ENCODE results near the gene RAB25.

The RAB25 gene

GRCh38 chr1:156080863-156081179 is 19.9 kb downstream of the RAB25 start:
- no peak overlapping the region for H3K27ac ChIP-seq
- TF ChIP-seq ZFX (IDR thresholded peaks at IDR 0.05; ENCODE audit: borderline replicate concordance) (no peak), CTCF (IDR thresholded peaks at IDR 0.05) (no peak)

GRCh38 chr1:156081180-156081916 is 20.4 kb downstream of the RAB25 start:
- H3K27ac ChIP-seq = peak overlapping the region; percentile 59; the same call in 1 of the 2 replicates
- TF ChIP-seq CTCF (IDR thresholded peaks at IDR 0.05) = no peak

- peak overlapping the region; percentile 59 for H3K27ac ChIP-seq
Observed at GRCh38 chr1:156081917-156082308, 21.0 kb downstream of the RAB25 start.

GRCh38 chr1:156082309-156083091 is 21.5 kb downstream of the RAB25 start, which contains the start of gene MEX3A:
Gene MEX3A (minus strand): TSS chr1:156082465. CDS start chr1:156081998, 467 bp downstream.
- peak within 1 kb of the TSS; percentile 59 for H3K27ac ChIP-seq
- TF ChIP-seq CTCF (IDR thresholded peaks at IDR 0.05) = peak; percentile 9; the same call in 1 of the 2 replicates
- TF ChIP-seq ZFX (IDR thresholded peaks at IDR 0.05; ENCODE audit: borderline replicate concordance) = no peak

More at GRCh38 chr1:156081917-156082308, 21.0 kb downstream of the RAB25 start:
- TF ChIP-seq ZFX (IDR thresholded peaks at IDR 0.05; ENCODE audit: borderline replicate concordance) = no peak

GRCh38 chr1:156083800-156084790 is 23.1 kb downstream of the RAB25 start:
- no peak for TF ChIP-seq CTCF (IDR thresholded peaks at IDR 0.05)
- H3K27ac ChIP-seq = no peak overlapping the region

GRCh38 chr1:156086256-156086662 is 25.3 kb downstream of the RAB25 start:
- H3K27ac ChIP-seq = no peak overlapping the region
- TF ChIP-seq ZFX (IDR thresholded peaks at IDR 0.05; ENCODE audit: borderline replicate concordance) (no peak), CTCF (IDR thresholded peaks at IDR 0.05) (no peak)

- no peak overlapping the region for H3K27ac ChIP-seq
- TF ChIP-seq ZFX (IDR thresholded peaks at IDR 0.05; ENCODE audit: borderline replicate concordance) (no peak), CTCF (IDR thresholded peaks at IDR 0.05) (no peak)
Observed at GRCh38 chr1:156089704-156090103, 28.7 kb downstream of the RAB25 start.

Measured in 22Rv1 (cell line).